BJ (cell line): ENCODE data around the gene FBRSL1. TPM values are rescaled to one million over a fixed set of nuclear protein-coding genes. Genes with fewer than 3 reads are reported as not detected.

ENCODE experiments used
- CTCF ChIA-PET: fragments of 350-600 bp; formaldehyde crosslinking; extraction: SDS; loops from one replicate; lab custom pipeline; 2021; ENCODE audit warnings: antibody characterized with exemption, inconsistent platforms; lab: Yijun Ruan, JAX
- POLR2A ChIA-PET: fragments of 300-600 bp; sonication (Branson Sonifier 250); formaldehyde crosslinking; extraction: SDS; loops from one replicate; lab custom pipeline; 2021; ENCODE audit warnings: antibody characterized with exemption; lab: Charles Lee
- DNase-seq: peaks from one replicate; pipeline ENCODE4 v3.0.0-alpha.2; 2011; ENCODE audit warnings: low read depth
- H3K27me3 ChIP-seq: 2 replicates; pipeline ENCODE4 v1.6.0; 2011; ENCODE audit warnings: low read length; ENCODE audit not compliant: control insufficient read depth, insufficient read depth
- H3K36me3 ChIP-seq: 2 replicates; pipeline ENCODE4 v1.5.1; 2011; ENCODE audit warnings: low read length; ENCODE audit not compliant: control insufficient read depth, insufficient read depth
- H3K4me3 ChIP-seq: 2 replicates; pipeline ENCODE4 v1.5.1; 2011; ENCODE audit warnings: low read depth, mild to moderate bottlenecking, control low read depth, low read length
- polyA plus RNA-seq: library from polyadenylated mRNA; depleted of rRNA; stranded (reverse); fragments of >200 nt; gene quantifications from 2 replicates; pipeline ENCODE4 v1.2.3, GENCODE V29; 2011
- TF ChIP-seq, protein P1 (sequence below): IDR thresholded peaks from 2 replicates; pipeline ENCODE4 v1.5.1; 2011; ENCODE audit warnings: low read depth, mild to moderate bottlenecking, control low read depth, inconsistent platforms, low read length, moderate library complexity; ENCODE audit not compliant: insufficient read depth

FBRSL1 gene
- polyA plus RNA-seq, 1 experiment = 1.4 TPM

- no peak overlapping the region for H3K4me3 ChIP-seq
- CTCF ChIA-PET = interaction anchor here (2.0 kb wide), 1 partner anchor 22 kb away, joined by 4 read pairs; no protein-coding TSS in a partner anchor
- H3K27me3 ChIP-seq = no peaks in the 10 kb centered on the region
- no peaks in the 10 kb centered on the region; the same call in 1 of the 2 replicates for H3K36me3 ChIP-seq
- TF ChIP-seq, protein P1, sequence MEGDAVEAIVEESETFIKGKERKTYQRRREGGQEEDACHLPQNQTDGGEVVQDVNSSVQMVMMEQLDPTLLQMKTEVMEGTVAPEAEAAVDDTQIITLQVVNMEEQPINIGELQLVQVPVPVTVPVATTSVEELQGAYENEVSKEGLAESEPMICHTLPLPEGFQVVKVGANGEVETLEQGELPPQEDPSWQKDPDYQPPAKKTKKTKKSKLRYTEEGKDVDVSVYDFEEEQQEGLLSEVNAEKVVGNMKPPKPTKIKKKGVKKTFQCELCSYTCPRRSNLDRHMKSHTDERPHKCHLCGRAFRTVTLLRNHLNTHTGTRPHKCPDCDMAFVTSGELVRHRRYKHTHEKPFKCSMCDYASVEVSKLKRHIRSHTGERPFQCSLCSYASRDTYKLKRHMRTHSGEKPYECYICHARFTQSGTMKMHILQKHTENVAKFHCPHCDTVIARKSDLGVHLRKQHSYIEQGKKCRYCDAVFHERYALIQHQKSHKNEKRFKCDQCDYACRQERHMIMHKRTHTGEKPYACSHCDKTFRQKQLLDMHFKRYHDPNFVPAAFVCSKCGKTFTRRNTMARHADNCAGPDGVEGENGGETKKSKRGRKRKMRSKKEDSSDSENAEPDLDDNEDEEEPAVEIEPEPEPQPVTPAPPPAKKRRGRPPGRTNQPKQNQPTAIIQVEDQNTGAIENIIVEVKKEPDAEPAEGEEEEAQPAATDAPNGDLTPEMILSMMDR = no peak
- POLR2A ChIA-PET = no interaction called here
- no peak for DNase-seq
Observed at GRCh38 chr12:132501204-132501940, 11.4 kb downstream of the FBRSL1 start.

GRCh38 chr12:132502149-132502881 lies 12.4 kb downstream of the FBRSL1 start:
- ChIA-PET CTCF (interaction anchor here (1.0 to 2.3 kb wide), 3 partner anchors 21 to 87 kb away, joined by 4 to 6 read pairs (median 4); no protein-coding TSS in a partner anchor), POLR2A (no interaction called here)
- TF ChIP-seq, protein P1 = no peak
- Histone ChIP-seq H3K36me3 (no peaks in the 10 kb centered on the region; the same call in 1 of the 2 replicates), H3K27me3 (no peaks in the 10 kb centered on the region), H3K4me3 (no peak overlapping the region)
- no peak for DNase-seq

DNA sequence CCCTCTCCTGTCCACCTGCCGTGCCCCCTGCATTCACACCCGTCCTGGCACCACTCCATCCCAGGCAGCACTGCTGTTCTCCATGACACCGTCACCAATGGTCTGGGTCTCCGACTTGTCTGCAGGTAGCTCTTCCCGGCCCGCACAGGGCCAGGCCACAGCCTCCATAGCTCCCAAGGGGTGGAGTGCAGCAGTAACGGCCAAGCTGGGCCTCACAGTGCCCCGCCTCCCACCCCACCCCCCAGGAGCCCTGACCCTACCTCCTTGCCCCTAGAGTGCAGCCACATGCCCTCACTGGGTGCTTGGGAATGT lies 12.9 kb downstream of the FBRSL1 start:
- CTCF ChIA-PET = interaction anchor here (0.9 to 2.3 kb wide), 3 partner anchors 21 to 87 kb away, joined by 3 to 6 read pairs (median 4); no protein-coding TSS in a partner anchor
- no peaks in the 10 kb centered on the region; the same call in 1 of the 2 replicates for H3K36me3 ChIP-seq
- POLR2A ChIA-PET = no interaction called here

GRCh38 chr12:132503618-132504204 lies 13.8 kb downstream of the FBRSL1 start:
- TF ChIP-seq, protein P1 = no peak
- Histone ChIP-seq H3K4me3 (no peak overlapping the region), H3K36me3 (no peaks in the 10 kb centered on the region; the same call in 1 of the 2 replicates), H3K27me3 (no peaks in the 10 kb centered on the region)
- ChIA-PET CTCF (interaction anchor here (0.6 to 2.3 kb wide), 4 partner anchors 16 to 88 kb away, joined by 3 to 6 read pairs (median 4); no protein-coding TSS in a partner anchor), POLR2A (interaction anchor here (0.5 kb wide), 1 partner anchor 129 kb away, joined by 6 read pairs; no protein-coding TSS in a partner anchor)
- no peak for DNase-seq

More for the DNA sequence above, 12.9 kb downstream of the FBRSL1 start:
- Histone ChIP-seq H3K4me3 (no peak overlapping the region), H3K27me3 (no peaks in the 10 kb centered on the region)
- TF ChIP-seq, protein P1 = no peak
- no peak for DNase-seq
